DMS114 treated with DMSO at 0.1 percent for 48 hours (cell line): ENCODE results near the gene NIPAL3.
"Not testable (repeated sequence)": the region's sequence is repeated elsewhere in the genome, so short reads cannot be mapped to it uniquely, and the experiment has no call there.

ENCODE experiments used
- DNase-seq: peaks from one replicate; lab custom pipeline; 2025; ENCODE audit not compliant: unreplicated experiment; lab: John Stamatoyannopoulos, UW

NIPAL3 gene

DNA sequence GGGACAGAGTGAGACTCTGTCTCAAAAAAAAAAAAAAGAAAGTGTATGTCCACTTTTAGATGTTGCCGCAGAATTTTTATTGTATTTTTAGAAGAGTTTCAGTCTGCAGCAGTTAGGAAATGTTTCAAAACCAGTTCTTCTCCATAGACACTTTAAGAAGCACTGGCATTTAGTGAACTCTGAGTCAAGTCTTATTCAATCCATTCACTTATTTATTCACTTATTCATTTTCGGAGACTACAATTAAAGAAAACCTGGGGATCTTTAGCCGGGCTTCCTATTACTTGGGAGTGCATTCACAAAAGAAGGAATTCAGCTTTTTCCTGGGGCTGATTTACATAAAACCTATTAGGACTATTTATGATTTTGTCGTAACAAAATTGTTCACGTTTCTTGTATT, 99.3 kb downstream of the NIPAL3 start:
- DNase-seq = no peak

- DNase-seq = not testable (repeated sequence)
Measured at GRCh38 chr1:24515671-24516209, 100.1 kb downstream of the NIPAL3 start.

- no peak for DNase-seq
Measured at GRCh38 chr1:24516506-24516905, 100.9 kb downstream of the NIPAL3 start.

DNA sequence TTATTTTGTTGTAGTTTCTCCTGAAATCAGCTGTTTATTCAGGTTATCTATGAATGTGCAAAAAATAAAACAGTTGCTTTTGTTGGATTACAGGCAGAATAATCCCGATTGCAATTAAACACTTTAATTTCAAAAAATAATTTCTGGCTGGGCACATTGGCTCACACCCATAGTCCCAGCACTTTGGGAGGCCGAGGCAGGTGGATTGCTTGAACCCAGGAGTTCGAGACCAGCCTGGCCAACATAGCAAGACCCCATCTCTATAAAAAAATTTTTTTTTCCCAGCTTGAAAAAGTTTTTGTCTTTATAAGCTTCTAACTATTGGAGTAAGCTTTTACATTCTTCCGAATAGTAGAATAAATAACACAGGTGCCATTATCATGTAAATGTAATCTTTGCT, 102.3 kb downstream of the NIPAL3 start:
- no peak for DNase-seq

- not testable (repeated sequence) for DNase-seq
Measured at GRCh38 chr1:24520282-24520681, 104.7 kb downstream of the NIPAL3 start.
